AG09319 (cell line): ENCODE results near the gene CTDNEP1.

Experiments used
- DNase-seq: peaks from one replicate; pipeline ENCODE4 v3.0.0-alpha.2; 2010; ENCODE audit warnings: low read depth; ENCODE audit errors: extremely low read depth
- CTCF ChIP-seq: IDR thresholded peaks from 2 replicates; pipeline ENCODE4 v1.5.1; 2011; ENCODE audit warnings: low read depth, mild to moderate bottlenecking, inconsistent platforms, low read length, moderate library complexity

The CTDNEP1 gene

DNA sequence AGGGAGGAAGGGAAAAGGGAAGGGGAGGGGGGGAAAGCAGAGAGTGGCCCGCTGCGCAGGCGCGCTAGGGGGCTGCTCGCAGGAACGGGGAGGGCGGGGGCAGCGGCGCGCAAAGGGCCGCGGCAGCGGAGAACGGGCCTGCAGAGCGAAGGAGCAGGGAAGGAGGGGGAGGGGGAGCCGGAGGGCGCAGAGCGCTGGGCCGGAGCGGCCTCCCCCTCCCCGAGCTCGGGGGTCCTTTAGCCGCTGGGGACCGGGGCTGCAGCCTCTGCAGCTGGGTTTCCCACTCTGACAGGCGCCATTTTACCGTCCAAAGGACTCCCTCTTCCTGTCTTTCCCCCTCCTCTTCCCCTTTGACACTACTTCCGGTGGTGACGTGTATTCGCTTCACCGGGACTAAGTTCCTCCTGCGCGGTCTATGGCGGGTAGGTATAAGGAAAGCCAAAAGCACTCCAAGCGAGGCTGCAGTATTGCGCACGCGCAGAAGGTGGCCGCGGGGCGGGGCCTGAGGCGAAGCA, at the start of gene CTDNEP1:
Gene CTDNEP1, minus strand, starts transcription at position 74 of the 515 bp plus-strand sequence. CDS start 438 bp downstream, outside the sequence.
- TF ChIP-seq CTCF = no peak
- peak; percentile 99 for DNase-seq

GRCh38 chr17:7296189-7296861, 44.8 kb upstream of the CTDNEP1 start:
- DNase-seq = no peak
- TF ChIP-seq CTCF = peak; percentile 64

GRCh38 chr17:7295230-7296180, 44.0 kb upstream of the CTDNEP1 start:
- no peak for DNase-seq
- no peak for TF ChIP-seq CTCF

DNA sequence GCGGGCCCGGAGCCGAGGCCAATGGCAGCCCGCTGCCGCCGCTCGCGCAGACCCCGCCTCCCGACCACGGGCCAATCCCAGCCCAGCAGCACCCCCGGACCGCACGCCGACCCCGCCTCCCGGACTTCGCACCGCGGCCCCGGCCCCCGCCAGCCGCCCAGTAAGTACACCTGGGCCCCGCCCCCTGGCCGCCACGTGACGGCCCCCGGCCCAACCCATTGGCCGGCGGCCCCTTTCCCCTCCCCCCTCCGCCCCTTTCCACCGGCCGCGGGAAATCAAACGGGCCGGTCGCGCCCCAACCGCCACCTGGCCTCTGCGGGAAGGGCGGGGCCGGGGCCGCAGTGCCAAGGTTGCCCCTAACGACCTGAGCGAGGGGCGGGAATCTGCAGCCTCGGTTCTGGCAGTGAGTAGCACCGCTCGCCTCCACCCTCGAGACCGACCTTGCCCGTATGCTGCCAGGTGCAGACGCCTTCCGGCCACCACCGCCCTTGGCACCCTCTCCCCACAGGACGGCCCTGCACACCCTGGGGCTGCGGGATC, 43.1 kb upstream of the CTDNEP1 start, which contains the start of gene YBX2:
Gene YBX2, minus strand, starts transcription at position 26 of the 540 bp plus-strand sequence. CDS start 139 bp downstream, outside the sequence.
- no peak for TF ChIP-seq CTCF
- DNase-seq = no peak

- no peak for TF ChIP-seq CTCF
Measured at GRCh38 chr17:7293816-7294613, 42.5 kb upstream of the CTDNEP1 start.

GRCh38 chr17:7293159-7293558, 41.6 kb upstream of the CTDNEP1 start:
- no peak for TF ChIP-seq CTCF
- no peak for DNase-seq

More at GRCh38 chr17:7293816-7294613, 42.5 kb upstream of the CTDNEP1 start:
- no peak for DNase-seq
